Heart left ventricle (tissue), 16 donors: ENCODE results near the gene TNIK. TPM values are rescaled to one million over a fixed set of nuclear protein-coding genes. Genes with fewer than 3 reads are reported as not detected.

Source experiments
- ATAC-seq, 4 donors: fragments of 200-7000 bp; cut with Tn5 transposase; one replicate each; pipeline ENCODE4 v1.9.1; 2020 to 2022; ENCODE audit warnings: moderate library complexity in 4 of 4, mild to moderate bottlenecking in 3 of 4, moderate number of reproducible peaks in 1 of 4
- DNase-seq, 5 donors: peaks; one replicate each; pipeline ENCODE4 v3.0.0-alpha.2; 2020
- H3K27ac ChIP-seq, 12 donors: fragments of 200-600 bp; sonication (generic) in 4 of 12; one replicate each; pipeline versions ENCODE4 v1.5.0 to v1.8.0; 2016 to 2022; ENCODE audit warnings: mild to moderate bottlenecking in 2 of 12
- H3K27me3 ChIP-seq, 9 donors: fragments of 200-600 bp; sonication (generic) in 2 of 9; one replicate each; pipeline versions ENCODE4 v1.5.1 to v1.8.0; 2016 to 2022; ENCODE audit warnings: mild to moderate bottlenecking in 3 of 9
- H3K36me3 ChIP-seq, 9 donors: fragments of 200-600 bp; sonication (generic) in 2 of 9; one replicate each; pipeline versions ENCODE4 v1.5.0 to v1.8.0; 2018 to 2022; ENCODE audit warnings: mild to moderate bottlenecking in 2 of 9
- H3K4me1 ChIP-seq, 12 donors: fragments of 200-600 bp; sonication (generic) in 4 of 12; one replicate each; pipeline versions ENCODE4 v1.5.0 to v1.8.0; 2016 to 2022; ENCODE audit warnings: mild to moderate bottlenecking in 3 of 12
- H3K4me3 ChIP-seq, 12 donors: fragments of 200-600 bp; sonication (generic) in 4 of 12; one replicate each; pipeline versions ENCODE4 v1.5.0 to v1.8.0; 2017 to 2022; ENCODE audit warnings: mild to moderate bottlenecking in 9 of 12, moderate library complexity in 4 of 12
- H3K9me3 ChIP-seq, 12 donors: fragments of 200-600 bp; sonication (generic) in 4 of 12; one replicate each; pipeline versions ENCODE4 v1.5.0 to v1.8.0; 2016 to 2022; ENCODE audit warnings: mild to moderate bottlenecking in 1 of 12
- POLR2A ChIP-seq, 2 donors: fragments of 450-650 bp; IDR thresholded peaks; one replicate each; pipeline ENCODE4 v1.6.1; 2017; ENCODE audit warnings: antibody characterized with exemption in 2 of 2, mild to moderate bottlenecking in 2 of 2, moderate library complexity in 2 of 2
- WGBS, 4 donors: extraction: QIAGEN DNeasy Blood & Tissue Kit in 2 of 4; methylation state at CpG; one replicate each; pipeline versions ENCODE4 v1.1.5 to v1.1.7; 2013 to 2018; 5-methylcytosine and 5-hydroxymethylcytosine counted together
- intact Hi-C, 10 donors: fragments of 100-400 bp; cut with DNase I; formaldehyde crosslinking; loops; one replicate each; pipeline versions ENCODE4 v1.11.1 to v1.14.2; 2022
- polyA plus RNA-seq, 2 donors: library from polyadenylated mRNA; stranded (reverse); fragments of 200-250 nt; gene quantifications; one replicate each; pipeline ENCODE4 v1.2.3, GENCODE V29; 2013
- total RNA-seq, 9 donors: library from RNA; depleted of rRNA in 2 of 9; stranded (reverse); fragments of >200 nt in 2 of 9; fragmentation: NEBNext Ultra II Directional in 3 of 9; extraction: Animal tissue kit (Norgen Biotek cat#: 25700) in 3 of 9; gene quantifications; one replicate each; pipeline versions ENCODE4 v1.1.0 to v1.2.4, GENCODE V29; 2016 to 2023
- TF ChIP-seq, protein P1 (sequence below), 12 donors: fragments of 200-600 bp; sonication (generic) in 4 of 12; IDR thresholded peaks; one replicate each; pipeline versions ENCODE4 v1.5.0 to v1.8.0; 2018 to 2022; ENCODE audit warnings: antibody characterized with exemption in 12 of 12, mild to moderate bottlenecking in 5 of 12
- donor health status: ischemic (EF 13 %, LVEDD 7.1; RV severe dilation, severe dysfunction).
- donor health status: healthy with polysubstance abuse.
- donor health status: DM: no; HTN: yes; CAD: no.
- donor health status: DM: no; HTN: no; CAD: no.
- donor health status: ischemic (EF 25% LVEDD 6.9; RV normal size, moderate dysfunction).
- donor health status: ischemic (EF 25% LVEDD 5.7; RV mildly dilated, moderate dysfunction).
- donor health status: healthy.
- donor health status: DM: yes; HTN: yes; CAD: no.
- donor health status: ischemic (EF 35%, LVEDD 5.7; RV mildly dilated, moderate dysfunction).
- donor health status: nonischemic (EF 11% LVEDD 7.7; RV severe dilation, severe dysfunction).
- donor health status: DM: yes; HTN: yes; CAD: no.
- donor health status: PGD.
- donor health status: ischemic (EF 29% LVEDD 5.4; RV normal size, mild dysfunction).
- donor health status: nonischemic (EF 23%, LVEDD 6.1; RV moderate dilation, normal function).

Gene TNIK
- total and polyA plus RNA-seq, 11 donors = 12.3 to 51.6 (median 32.4) TPM

DNA sequence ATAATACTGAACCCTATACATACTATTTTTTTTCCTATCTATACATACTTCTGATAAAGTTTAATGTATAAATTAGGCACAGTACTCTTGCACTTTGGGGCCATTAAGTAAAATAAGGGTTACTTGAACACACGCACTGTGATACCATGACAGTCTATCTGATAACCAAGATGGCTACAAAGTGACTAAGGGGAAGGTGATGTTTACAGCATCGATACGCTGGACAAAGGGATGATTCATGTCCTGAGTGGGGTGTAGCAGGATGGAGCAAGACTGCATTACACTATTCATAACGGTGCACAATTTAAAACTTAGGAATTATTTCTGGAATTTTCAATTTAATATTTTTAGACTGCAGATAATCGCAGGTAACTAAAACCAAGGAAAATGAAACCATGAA, 403.7 kb downstream of the TNIK start:
- intact Hi-C loops = loop anchor here in 1 of 10 donors (10.0 kb wide), 1 partner anchor 408 kb away; the partner anchor contains the start of gene TNIK
- DNase-seq (no peak), ATAC-seq (no peak)
- H3K9me3 ChIP-seq = no peaks in the 10 kb centered on the region
- H3K4me3 ChIP-seq = no peak overlapping the region
- H3K27me3 ChIP-seq = no peaks in the 10 kb centered on the region
- H3K27ac ChIP-seq = no peak overlapping the region
- no peaks in the 10 kb centered on the region for H3K4me1 ChIP-seq
- no peak for TF ChIP-seq POLR2A (IDR thresholded peaks at IDR 0.05)
- WGBS, 4 donors = 73 to 79% (median 76%) methylated on average over 5 of the region's 5 CpGs
- H3K36me3 ChIP-seq = no peaks in the 10 kb centered on the region

DNA sequence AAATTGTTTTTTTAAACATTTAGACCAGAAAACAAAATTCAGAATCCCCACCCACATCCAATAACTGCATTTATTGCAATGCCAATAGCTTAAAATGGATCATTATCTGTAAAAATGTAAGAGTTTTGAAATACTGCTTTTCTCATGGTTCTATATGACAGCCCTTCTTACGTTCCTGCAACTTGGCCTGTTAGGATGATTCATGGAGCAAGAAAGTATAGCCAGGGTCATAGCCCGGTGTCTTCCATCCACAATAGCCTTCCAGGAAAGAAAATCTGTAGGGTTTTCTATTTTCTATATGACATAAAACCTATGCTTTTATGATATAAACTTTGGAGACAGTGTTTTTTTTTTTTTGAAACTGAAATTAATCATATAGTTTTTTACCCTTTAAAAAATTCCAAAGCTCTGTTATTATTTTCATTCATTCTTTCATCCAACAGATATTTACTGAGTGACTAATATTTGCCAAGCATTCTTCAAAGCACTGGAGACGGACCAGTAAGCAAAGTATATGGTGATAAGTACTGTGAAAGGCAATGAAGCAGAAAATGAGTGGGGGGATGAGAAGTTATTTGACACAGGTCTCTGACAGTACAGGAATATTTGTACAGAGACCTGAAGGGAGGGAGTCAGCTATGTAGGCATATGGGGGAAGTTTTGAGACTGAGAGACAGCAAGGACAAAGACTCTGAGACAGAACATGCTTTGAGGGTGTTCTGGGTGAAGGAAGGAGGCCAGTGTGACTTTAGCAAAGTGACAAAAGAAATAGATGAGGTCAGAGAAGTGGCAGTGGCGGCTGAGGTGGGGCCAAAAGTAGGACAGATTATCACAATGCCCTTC, 404.6 kb downstream of the TNIK start:
- intact Hi-C loops = loop anchor here in 1 of 10 donors (10.0 kb wide), 1 partner anchor 409 kb away; the partner anchor contains the start of gene TNIK
- ATAC-seq = no peak
- 65 to 76% (median 69%) methylated on average over 4 of the region's 4 CpGs for WGBS, 4 donors

DNA sequence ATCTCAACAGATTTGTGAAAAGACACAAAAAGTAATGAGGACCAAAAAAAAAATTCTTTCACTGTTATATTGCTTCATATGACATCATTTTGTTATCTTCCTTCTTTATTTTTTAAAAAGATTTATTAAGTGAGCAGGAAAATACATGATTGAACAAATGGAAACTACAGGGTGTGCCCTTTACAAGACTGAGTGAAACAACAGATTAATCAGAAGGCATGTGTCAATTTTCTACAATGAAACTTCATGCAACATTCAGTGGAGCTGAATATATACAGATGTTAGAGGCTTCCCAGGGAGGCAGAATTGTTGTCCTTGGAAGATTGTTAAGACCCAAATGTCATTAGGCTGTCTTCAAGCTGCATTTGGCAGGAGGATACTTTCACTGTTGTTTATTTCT, 405.3 kb downstream of the TNIK start:
- no peak overlapping the region for H3K27ac ChIP-seq

More for the DNA sequence above, 404.6 kb downstream of the TNIK start:
- H3K27me3 ChIP-seq = no peaks in the 10 kb centered on the region
- H3K36me3 ChIP-seq = no peaks in the 10 kb centered on the region
- no peak overlapping the region for H3K4me3 ChIP-seq
- DNase-seq = no peak
- H3K4me1 ChIP-seq = no peaks in the 10 kb centered on the region
- no peak for TF ChIP-seq POLR2A (IDR thresholded peaks at IDR 0.05)
- TF ChIP-seq, protein P1, sequence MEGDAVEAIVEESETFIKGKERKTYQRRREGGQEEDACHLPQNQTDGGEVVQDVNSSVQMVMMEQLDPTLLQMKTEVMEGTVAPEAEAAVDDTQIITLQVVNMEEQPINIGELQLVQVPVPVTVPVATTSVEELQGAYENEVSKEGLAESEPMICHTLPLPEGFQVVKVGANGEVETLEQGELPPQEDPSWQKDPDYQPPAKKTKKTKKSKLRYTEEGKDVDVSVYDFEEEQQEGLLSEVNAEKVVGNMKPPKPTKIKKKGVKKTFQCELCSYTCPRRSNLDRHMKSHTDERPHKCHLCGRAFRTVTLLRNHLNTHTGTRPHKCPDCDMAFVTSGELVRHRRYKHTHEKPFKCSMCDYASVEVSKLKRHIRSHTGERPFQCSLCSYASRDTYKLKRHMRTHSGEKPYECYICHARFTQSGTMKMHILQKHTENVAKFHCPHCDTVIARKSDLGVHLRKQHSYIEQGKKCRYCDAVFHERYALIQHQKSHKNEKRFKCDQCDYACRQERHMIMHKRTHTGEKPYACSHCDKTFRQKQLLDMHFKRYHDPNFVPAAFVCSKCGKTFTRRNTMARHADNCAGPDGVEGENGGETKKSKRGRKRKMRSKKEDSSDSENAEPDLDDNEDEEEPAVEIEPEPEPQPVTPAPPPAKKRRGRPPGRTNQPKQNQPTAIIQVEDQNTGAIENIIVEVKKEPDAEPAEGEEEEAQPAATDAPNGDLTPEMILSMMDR (IDR thresholded peaks at IDR 0.05) = no peak
- no peaks in the 10 kb centered on the region for H3K9me3 ChIP-seq
- no peak overlapping the region for H3K27ac ChIP-seq

DNA sequence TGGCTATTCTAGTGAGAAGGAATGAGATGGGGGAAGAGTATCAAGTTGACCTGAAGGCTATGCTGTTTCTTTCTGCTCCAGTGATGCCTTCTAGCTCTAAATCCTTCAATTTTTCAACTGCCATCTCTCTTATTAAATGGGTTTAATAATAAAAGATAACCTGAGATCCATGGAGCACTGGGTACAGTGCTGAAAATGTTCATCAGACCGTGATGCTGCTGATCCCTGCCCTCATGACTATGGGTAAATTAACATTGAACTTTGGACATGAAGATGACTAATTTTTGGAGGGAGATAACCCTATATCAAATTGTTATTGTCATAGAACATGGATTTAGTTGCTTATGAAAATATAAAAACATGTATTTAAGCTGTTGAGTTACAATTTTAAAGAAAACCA, 406.0 kb downstream of the TNIK start:
- no peak overlapping the region for H3K4me3 ChIP-seq
- DNase-seq = no peak
- H3K4me1 ChIP-seq = peaks cover 0 to 2% (median 0%) of the 10 kb centered on the region in 12 donors
- no peaks in the 10 kb centered on the region for H3K27me3 ChIP-seq
- 79 to 83% (median 83%) methylated on average over 1 of the region's 1 CpG for WGBS, 4 donors
- H3K27ac ChIP-seq = no peak overlapping the region
- intact Hi-C loops = loop anchor here in 5 of 10 donors (5.0 to 10.0 kb wide), 2 partner anchors 411 to 513 kb away; partner anchors contain the start of gene TNIK (in 1 of the 5)
- H3K36me3 ChIP-seq = no peaks in the 10 kb centered on the region
- ATAC-seq = no peak
- TF ChIP-seq POLR2A (IDR thresholded peaks at IDR 0.05) = no peak
- TF ChIP-seq, protein P1 (IDR thresholded peaks at IDR 0.05) = no peak
- no peaks in the 10 kb centered on the region for H3K9me3 ChIP-seq

More for the DNA sequence above, 405.3 kb downstream of the TNIK start:
- H3K9me3 ChIP-seq = no peaks in the 10 kb centered on the region
- H3K4me3 ChIP-seq = no peak overlapping the region
- H3K4me1 ChIP-seq = peaks cover 0 to 1% (median 0%) of the 10 kb centered on the region in 12 donors
- intact Hi-C loops = loop anchor here in 5 of 10 donors (5.0 to 10.0 kb wide), 2 partner anchors 410 to 512 kb away; partner anchors contain the start of gene TNIK (in 1 of the 5)
- DNase-seq (no peak), ATAC-seq (no peak)
- H3K36me3 ChIP-seq = no peaks in the 10 kb centered on the region
- H3K27me3 ChIP-seq = no peaks in the 10 kb centered on the region
- TF ChIP-seq, protein P1 (IDR thresholded peaks at IDR 0.05) = no peak
- TF ChIP-seq POLR2A (IDR thresholded peaks at IDR 0.05) = no peak
